HL-60 (cell line): ENCODE measurements around the gene TBC1D22A.

Experiments
- GABPA ChIP-seq: IDR thresholded peaks from 2 replicates; pipeline ENCODE4 v1.6.1; 2012; ENCODE audit warnings: low read depth
- POLR2AphosphoS5 ChIP-seq: IDR thresholded peaks from 2 replicates; pipeline ENCODE4 v1.6.1; 2012; ENCODE audit warnings: low read depth
- SPI1 ChIP-seq: IDR thresholded peaks from 2 replicates; pipeline ENCODE4 v1.6.1; 2012; ENCODE audit warnings: low read depth, mild to moderate bottlenecking, borderline replicate concordance
- TF ChIP-seq, protein P1 (sequence below): IDR thresholded peaks from one replicate; pipeline ENCODE4 v1.5.1; 2011; ENCODE audit warnings: low read length, control low read depth, inconsistent platforms; ENCODE audit not compliant: insufficient read depth
- TF ChIP-seq, protein P2 (sequence below): IDR thresholded peaks from 2 replicates; pipeline ENCODE4 v1.6.1; 2012; ENCODE audit warnings: low read depth; ENCODE audit not compliant: insufficient replicate concordance

DNA sequence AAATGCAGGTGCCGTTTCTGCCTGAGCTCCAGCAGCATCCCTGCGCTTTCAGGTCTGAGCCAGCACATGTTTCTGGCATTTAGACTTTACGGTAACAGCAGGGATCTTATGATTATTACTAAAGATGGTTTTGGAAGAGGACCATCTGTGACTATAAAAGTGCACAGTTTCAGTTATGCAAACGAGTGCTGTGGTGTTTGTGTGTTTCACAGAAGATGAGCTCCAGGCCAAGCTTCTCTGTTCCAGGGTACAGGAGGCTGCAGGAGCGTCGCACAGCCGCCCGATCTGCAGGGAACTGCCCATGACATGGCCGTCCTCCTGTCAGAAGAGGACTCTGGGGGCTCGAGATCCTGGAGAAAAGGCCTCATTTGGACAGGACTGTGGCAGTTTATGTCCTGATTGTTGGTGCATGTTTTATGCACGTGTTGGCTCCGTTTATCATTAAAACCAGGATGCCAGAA lies 297.3 kb downstream of the TBC1D22A start:
- TF ChIP-seq, protein P1, sequence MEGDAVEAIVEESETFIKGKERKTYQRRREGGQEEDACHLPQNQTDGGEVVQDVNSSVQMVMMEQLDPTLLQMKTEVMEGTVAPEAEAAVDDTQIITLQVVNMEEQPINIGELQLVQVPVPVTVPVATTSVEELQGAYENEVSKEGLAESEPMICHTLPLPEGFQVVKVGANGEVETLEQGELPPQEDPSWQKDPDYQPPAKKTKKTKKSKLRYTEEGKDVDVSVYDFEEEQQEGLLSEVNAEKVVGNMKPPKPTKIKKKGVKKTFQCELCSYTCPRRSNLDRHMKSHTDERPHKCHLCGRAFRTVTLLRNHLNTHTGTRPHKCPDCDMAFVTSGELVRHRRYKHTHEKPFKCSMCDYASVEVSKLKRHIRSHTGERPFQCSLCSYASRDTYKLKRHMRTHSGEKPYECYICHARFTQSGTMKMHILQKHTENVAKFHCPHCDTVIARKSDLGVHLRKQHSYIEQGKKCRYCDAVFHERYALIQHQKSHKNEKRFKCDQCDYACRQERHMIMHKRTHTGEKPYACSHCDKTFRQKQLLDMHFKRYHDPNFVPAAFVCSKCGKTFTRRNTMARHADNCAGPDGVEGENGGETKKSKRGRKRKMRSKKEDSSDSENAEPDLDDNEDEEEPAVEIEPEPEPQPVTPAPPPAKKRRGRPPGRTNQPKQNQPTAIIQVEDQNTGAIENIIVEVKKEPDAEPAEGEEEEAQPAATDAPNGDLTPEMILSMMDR = no peak
- no peak for TF ChIP-seq POLR2AphosphoS5
- TF ChIP-seq GABPA = no peak
- TF ChIP-seq SPI1 = no peak
- TF ChIP-seq, protein P2, sequence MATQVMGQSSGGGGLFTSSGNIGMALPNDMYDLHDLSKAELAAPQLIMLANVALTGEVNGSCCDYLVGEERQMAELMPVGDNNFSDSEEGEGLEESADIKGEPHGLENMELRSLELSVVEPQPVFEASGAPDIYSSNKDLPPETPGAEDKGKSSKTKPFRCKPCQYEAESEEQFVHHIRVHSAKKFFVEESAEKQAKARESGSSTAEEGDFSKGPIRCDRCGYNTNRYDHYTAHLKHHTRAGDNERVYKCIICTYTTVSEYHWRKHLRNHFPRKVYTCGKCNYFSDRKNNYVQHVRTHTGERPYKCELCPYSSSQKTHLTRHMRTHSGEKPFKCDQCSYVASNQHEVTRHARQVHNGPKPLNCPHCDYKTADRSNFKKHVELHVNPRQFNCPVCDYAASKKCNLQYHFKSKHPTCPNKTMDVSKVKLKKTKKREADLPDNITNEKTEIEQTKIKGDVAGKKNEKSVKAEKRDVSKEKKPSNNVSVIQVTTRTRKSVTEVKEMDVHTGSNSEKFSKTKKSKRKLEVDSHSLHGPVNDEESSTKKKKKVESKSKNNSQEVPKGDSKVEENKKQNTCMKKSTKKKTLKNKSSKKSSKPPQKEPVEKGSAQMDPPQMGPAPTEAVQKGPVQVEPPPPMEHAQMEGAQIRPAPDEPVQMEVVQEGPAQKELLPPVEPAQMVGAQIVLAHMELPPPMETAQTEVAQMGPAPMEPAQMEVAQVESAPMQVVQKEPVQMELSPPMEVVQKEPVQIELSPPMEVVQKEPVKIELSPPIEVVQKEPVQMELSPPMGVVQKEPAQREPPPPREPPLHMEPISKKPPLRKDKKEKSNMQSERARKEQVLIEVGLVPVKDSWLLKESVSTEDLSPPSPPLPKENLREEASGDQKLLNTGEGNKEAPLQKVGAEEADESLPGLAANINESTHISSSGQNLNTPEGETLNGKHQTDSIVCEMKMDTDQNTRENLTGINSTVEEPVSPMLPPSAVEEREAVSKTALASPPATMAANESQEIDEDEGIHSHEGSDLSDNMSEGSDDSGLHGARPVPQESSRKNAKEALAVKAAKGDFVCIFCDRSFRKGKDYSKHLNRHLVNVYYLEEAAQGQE = no peak
